Measurements from ENCODE around the gene FOXI3. TPM values are rescaled to one million over a fixed set of nuclear protein-coding genes. Genes with fewer than 3 reads are reported as not detected.

The FOXI3 gene
- total and polyA plus RNA-seq, 2 donors (not counting 3 experiments of a cell fraction or from before 2014, with no cell fraction given) = not detected

DNA sequence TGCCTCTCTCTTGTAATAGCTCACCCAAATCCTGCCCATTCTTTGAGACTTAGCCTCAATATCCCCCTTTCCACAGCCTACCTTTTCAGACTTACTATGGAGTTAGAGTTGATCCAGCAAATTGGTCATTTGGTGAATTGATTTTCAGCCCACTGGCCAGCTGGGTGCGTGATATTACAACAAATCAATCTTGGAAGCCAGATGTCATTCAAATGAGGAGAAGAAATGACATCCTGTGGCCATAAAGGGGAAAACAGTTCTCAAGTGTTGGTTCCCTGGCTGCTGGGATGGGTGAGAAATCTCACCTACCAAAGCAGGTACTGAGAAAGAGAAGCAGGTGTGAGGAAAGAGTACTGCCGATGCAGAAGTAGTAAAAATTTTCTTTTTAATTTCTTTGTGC lies 36.7 kb upstream of the FOXI3 start:
- Histone ChIP-seq H3K36me3 (ENCODE audit: control insufficient read depth in 2 of 2, extremely low read depth in 1 of 2, insufficient read depth in 2 of 2, low read length in 2 of 2) (no peaks in the 10 kb centered on the region), H2AFZ (ENCODE audit: low read depth, low read length) (no peak overlapping the region), H3K4me2 (ENCODE audit: insufficient read depth, low read length) (no peak overlapping the region), H3K9me3 (replicated peaks; ENCODE audit: control insufficient read depth, insufficient read depth, low read length) (no peaks in the 10 kb centered on the region), H3K4me1 (ENCODE audit: control insufficient read depth, extremely low read depth, insufficient read depth, low read length) (no peaks in the 10 kb centered on the region), H3K4me3 (replicated peaks in 1 of 3; ENCODE audit: insufficient read depth in 1 of 3, low read depth in 1 of 3, low read length in 3 of 3) (no peak overlapping the region), H3K27ac (ENCODE audit: insufficient read depth, low read depth, low read length) (no peak overlapping the region), H3K9me1 (replicated peaks; ENCODE audit: control insufficient read depth, extremely low read depth, insufficient read depth, low read length) (no peaks in the 10 kb centered on the region), H3K9ac (replicated peaks; ENCODE audit: extremely low read depth, insufficient read depth, low read length) (no peak overlapping the region), H3K79me2 (ENCODE audit: control insufficient read depth, insufficient read depth, low read length) (no peaks in the 10 kb centered on the region), H4K20me1 (replicated peaks; ENCODE audit: control insufficient read depth, extremely low read depth, insufficient read depth, low read length) (no peaks in the 10 kb centered on the region), H3K27me3 (ENCODE audit: control insufficient read depth in 2 of 2, insufficient read depth in 2 of 2, low read length in 2 of 2) (no peaks in the 10 kb centered on the region)
- DNase-seq (ENCODE audit: low read depth, low spot score) (no peak), FAIRE-seq (no peak)
- ChIA-PET CTCF (no interaction called here), POLR2A (no interaction called here)
- TF ChIP-seq POLR2A (IDR thresholded peaks at IDR 0.05; ENCODE audit: low read depth, low read length) = no peak
- TF ChIP-seq GATA2 (IDR thresholded peaks at IDR 0.05; ENCODE audit: insufficient read depth, insufficient read length, low read depth, low read length) = no peak
- no peak for TF ChIP-seq EZH2 (IDR thresholded peaks at IDR 0.05; ENCODE audit: borderline replicate concordance, low read depth, low read length, severe bottlenecking)
- TF ChIP-seq, protein P1, sequence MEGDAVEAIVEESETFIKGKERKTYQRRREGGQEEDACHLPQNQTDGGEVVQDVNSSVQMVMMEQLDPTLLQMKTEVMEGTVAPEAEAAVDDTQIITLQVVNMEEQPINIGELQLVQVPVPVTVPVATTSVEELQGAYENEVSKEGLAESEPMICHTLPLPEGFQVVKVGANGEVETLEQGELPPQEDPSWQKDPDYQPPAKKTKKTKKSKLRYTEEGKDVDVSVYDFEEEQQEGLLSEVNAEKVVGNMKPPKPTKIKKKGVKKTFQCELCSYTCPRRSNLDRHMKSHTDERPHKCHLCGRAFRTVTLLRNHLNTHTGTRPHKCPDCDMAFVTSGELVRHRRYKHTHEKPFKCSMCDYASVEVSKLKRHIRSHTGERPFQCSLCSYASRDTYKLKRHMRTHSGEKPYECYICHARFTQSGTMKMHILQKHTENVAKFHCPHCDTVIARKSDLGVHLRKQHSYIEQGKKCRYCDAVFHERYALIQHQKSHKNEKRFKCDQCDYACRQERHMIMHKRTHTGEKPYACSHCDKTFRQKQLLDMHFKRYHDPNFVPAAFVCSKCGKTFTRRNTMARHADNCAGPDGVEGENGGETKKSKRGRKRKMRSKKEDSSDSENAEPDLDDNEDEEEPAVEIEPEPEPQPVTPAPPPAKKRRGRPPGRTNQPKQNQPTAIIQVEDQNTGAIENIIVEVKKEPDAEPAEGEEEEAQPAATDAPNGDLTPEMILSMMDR (IDR thresholded peaks at IDR 0.05; ENCODE audit: extremely low read depth in 1 of 2, insufficient read depth in 1 of 2, low read depth in 1 of 2, low read length in 2 of 2) = no peak
- TF ChIP-seq JUN (IDR thresholded peaks at IDR 0.05; ENCODE audit: borderline replicate concordance, insufficient read depth, insufficient read length, low read depth) = no peak
- no peak for TF ChIP-seq FOS (IDR thresholded peaks at IDR 0.05; ENCODE audit: borderline replicate concordance, insufficient read depth, low read length)
- TF ChIP-seq, protein P2, sequence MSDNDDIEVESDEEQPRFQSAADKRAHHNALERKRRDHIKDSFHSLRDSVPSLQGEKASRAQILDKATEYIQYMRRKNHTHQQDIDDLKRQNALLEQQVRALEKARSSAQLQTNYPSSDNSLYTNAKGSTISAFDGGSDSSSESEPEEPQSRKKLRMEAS (IDR thresholded peaks at IDR 0.05; ENCODE audit: insufficient read depth, insufficient read length) = no peak
- no peak for TF ChIP-seq POLR2AphosphoS5 (IDR thresholded peaks at IDR 0.05; ENCODE audit: insufficient read depth, low read depth, low read length)
- TF ChIP-seq MYC (IDR thresholded peaks at IDR 0.05; ENCODE audit: low read depth, low read length) = no peak
- no TSS peak for BruUV-seq (replicated peaks)
- dilution Hi-C loops (cut with MboI; ENCODE audit: extremely low pct_ligation_motif_present, low sequenced_read_pairs) (no loop called here), intact Hi-C loops (cut with micrococcal nuclease) (no loop called here)

Data from endothelial cell of umbilical vein (primary cell).